ENCODE results near the gene PARD3.

PARD3 gene

GRCh38 chr10:34669079-34669478, 146.0 kb downstream of the PARD3 start:
- no peak overlapping the region for H3K9ac ChIP-seq (ENCODE audit: low read depth, low read length, poor library complexity, severe bottlenecking)
- no peaks in the 10 kb centered on the region for H3K27me3 ChIP-seq (ENCODE audit: insufficient read depth, low read length, poor library complexity, severe bottlenecking)
- peaks cover 21% of the 10 kb centered on the region for H3K4me1 ChIP-seq (ENCODE audit: insufficient read depth, low read length, poor library complexity, severe bottlenecking)
- no peaks in the 10 kb centered on the region for H3K9me3 ChIP-seq (ENCODE audit: insufficient read depth, low read depth, low read length)
- no peak overlapping the region for H3K4me3 ChIP-seq (ENCODE audit: low read length, poor library complexity, severe bottlenecking)
- no peak overlapping the region for H3K4me2 ChIP-seq (ENCODE audit: low read depth, low read length, poor library complexity, severe bottlenecking)
- H2AFZ ChIP-seq (ENCODE audit: low read length) = no peak overlapping the region
- TF ChIP-seq, protein P1, sequence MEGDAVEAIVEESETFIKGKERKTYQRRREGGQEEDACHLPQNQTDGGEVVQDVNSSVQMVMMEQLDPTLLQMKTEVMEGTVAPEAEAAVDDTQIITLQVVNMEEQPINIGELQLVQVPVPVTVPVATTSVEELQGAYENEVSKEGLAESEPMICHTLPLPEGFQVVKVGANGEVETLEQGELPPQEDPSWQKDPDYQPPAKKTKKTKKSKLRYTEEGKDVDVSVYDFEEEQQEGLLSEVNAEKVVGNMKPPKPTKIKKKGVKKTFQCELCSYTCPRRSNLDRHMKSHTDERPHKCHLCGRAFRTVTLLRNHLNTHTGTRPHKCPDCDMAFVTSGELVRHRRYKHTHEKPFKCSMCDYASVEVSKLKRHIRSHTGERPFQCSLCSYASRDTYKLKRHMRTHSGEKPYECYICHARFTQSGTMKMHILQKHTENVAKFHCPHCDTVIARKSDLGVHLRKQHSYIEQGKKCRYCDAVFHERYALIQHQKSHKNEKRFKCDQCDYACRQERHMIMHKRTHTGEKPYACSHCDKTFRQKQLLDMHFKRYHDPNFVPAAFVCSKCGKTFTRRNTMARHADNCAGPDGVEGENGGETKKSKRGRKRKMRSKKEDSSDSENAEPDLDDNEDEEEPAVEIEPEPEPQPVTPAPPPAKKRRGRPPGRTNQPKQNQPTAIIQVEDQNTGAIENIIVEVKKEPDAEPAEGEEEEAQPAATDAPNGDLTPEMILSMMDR (conservative IDR thresholded peaks at IDR 0.05; ENCODE audit: low read length) = no peak
- TF ChIP-seq EZH2phosphoT487 (IDR thresholded peaks at IDR 0.05; ENCODE audit: borderline replicate concordance) = no peak
- no peaks in the 10 kb centered on the region for H3K9me2 ChIP-seq (replicated peaks; ENCODE audit: low read depth, low read length)
- no peaks in the 10 kb centered on the region; the same call in 1 of the 2 replicates for H3F3A ChIP-seq (ENCODE audit: low read depth)
- H4K20me1 ChIP-seq (ENCODE audit: insufficient read depth, low read length, poor library complexity, severe bottlenecking) = peaks cover 9% of the 10 kb centered on the region
- H3K36me3 ChIP-seq (ENCODE audit: insufficient read depth, low read length) = no peaks in the 10 kb centered on the region
- H3K79me2 ChIP-seq (ENCODE audit: insufficient read depth, low read length) = peaks cover 73% of the 10 kb centered on the region

- peaks cover 4% of the 10 kb centered on the region for H4K20me1 ChIP-seq (ENCODE audit: insufficient read depth, low read length, poor library complexity, severe bottlenecking)
Observed at GRCh38 chr10:34667177-34667576, 147.9 kb downstream of the PARD3 start.

DNA sequence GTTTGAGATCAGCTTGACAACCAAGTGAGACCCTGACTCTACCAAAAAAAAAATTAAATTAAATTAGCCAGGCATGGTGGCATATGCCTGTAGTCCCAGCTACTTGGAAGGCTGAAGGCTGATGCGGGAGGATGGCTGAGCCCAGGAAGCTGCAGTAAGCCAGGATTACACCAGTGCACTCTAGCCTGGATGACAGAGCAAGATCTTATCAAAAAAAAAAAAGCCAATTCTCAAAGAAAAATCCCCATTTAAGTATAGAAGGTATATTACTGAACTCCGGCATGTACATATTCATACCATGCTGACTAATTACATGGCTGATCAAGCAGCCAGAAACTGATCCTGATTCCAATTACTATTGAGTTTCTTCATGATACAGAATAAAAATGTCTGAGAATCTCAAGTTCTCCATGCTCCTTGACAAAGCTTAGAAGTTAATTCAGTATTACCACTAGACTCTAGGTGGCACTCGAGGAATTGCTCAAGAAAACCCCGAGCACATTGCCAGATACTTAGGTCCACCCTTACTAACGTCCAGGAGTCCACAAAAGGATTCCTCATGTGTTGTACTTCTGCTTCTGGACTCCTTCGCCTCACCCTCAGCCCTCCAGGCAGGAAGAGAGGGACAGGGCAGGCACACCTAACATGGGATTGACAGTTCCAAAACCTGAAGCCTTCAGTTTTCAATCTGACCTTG, 148.9 kb downstream of the PARD3 start:
- peaks cover 60% of the 10 kb centered on the region for H3K79me2 ChIP-seq (ENCODE audit: insufficient read depth, low read length)
- H3K36me3 ChIP-seq (ENCODE audit: insufficient read depth, low read length) = no peaks in the 10 kb centered on the region
- no peaks in the 10 kb centered on the region for H3F3A ChIP-seq (ENCODE audit: low read depth)
- peaks cover 4% of the 10 kb centered on the region for H4K20me1 ChIP-seq (ENCODE audit: insufficient read depth, low read length, poor library complexity, severe bottlenecking)
- no peak overlapping the region for H3K4me3 ChIP-seq (ENCODE audit: low read length, poor library complexity, severe bottlenecking)
- no peak overlapping the region for H2AFZ ChIP-seq (ENCODE audit: low read length)
- H3K9me2 ChIP-seq (replicated peaks; ENCODE audit: low read depth, low read length) = no peaks in the 10 kb centered on the region
- no peaks in the 10 kb centered on the region for H3K9me3 ChIP-seq (ENCODE audit: insufficient read depth, low read depth, low read length)
- H3K9ac ChIP-seq (ENCODE audit: low read depth, low read length, poor library complexity, severe bottlenecking) = no peak overlapping the region
- peak overlapping the region; percentile 51 for H3K4me2 ChIP-seq (ENCODE audit: low read depth, low read length, poor library complexity, severe bottlenecking)
- TF ChIP-seq, protein P1 (conservative IDR thresholded peaks at IDR 0.05; ENCODE audit: low read length) = peak; percentile 75
- no peak for TF ChIP-seq EZH2phosphoT487 (IDR thresholded peaks at IDR 0.05; ENCODE audit: borderline replicate concordance)
- peaks cover 17% of the 10 kb centered on the region for H3K4me1 ChIP-seq (ENCODE audit: insufficient read depth, low read length, poor library complexity, severe bottlenecking)
- no peaks in the 10 kb centered on the region for H3K27me3 ChIP-seq (ENCODE audit: insufficient read depth, low read length, poor library complexity, severe bottlenecking)

More at GRCh38 chr10:34667177-34667576, 147.9 kb downstream of the PARD3 start:
- no peak overlapping the region for H3K9ac ChIP-seq (ENCODE audit: low read depth, low read length, poor library complexity, severe bottlenecking)
- H2AFZ ChIP-seq (ENCODE audit: low read length) = no peak overlapping the region
- H3K4me3 ChIP-seq (ENCODE audit: low read length, poor library complexity, severe bottlenecking) = no peak overlapping the region
- H3K79me2 ChIP-seq (ENCODE audit: insufficient read depth, low read length) = peaks cover 59% of the 10 kb centered on the region
- H3K9me2 ChIP-seq (replicated peaks; ENCODE audit: low read depth, low read length) = no peaks in the 10 kb centered on the region
- no peaks in the 10 kb centered on the region; the same call in 1 of the 2 replicates for H3F3A ChIP-seq (ENCODE audit: low read depth)
- H3K9me3 ChIP-seq (ENCODE audit: insufficient read depth, low read depth, low read length) = no peaks in the 10 kb centered on the region
- peaks cover 17% of the 10 kb centered on the region for H3K4me1 ChIP-seq (ENCODE audit: insufficient read depth, low read length, poor library complexity, severe bottlenecking)
- TF ChIP-seq, protein P1 (conservative IDR thresholded peaks at IDR 0.05; ENCODE audit: low read length) = no peak
- no peak for TF ChIP-seq EZH2phosphoT487 (IDR thresholded peaks at IDR 0.05; ENCODE audit: borderline replicate concordance)
- no peak overlapping the region for H3K4me2 ChIP-seq (ENCODE audit: low read depth, low read length, poor library complexity, severe bottlenecking)
- H3K27me3 ChIP-seq (ENCODE audit: insufficient read depth, low read length, poor library complexity, severe bottlenecking) = no peaks in the 10 kb centered on the region
- no peaks in the 10 kb centered on the region for H3K36me3 ChIP-seq (ENCODE audit: insufficient read depth, low read length)

All from Loucy (cell line).